Left renal pelvis (tissue), 4 donors: Measurements from ENCODE around the gene ABI2. TPM values are rescaled to one million over a fixed set of nuclear protein-coding genes. Genes with fewer than 3 reads are reported as not detected.
"Not testable (repeated sequence)": the region's sequence is repeated elsewhere in the genome, so short reads cannot be mapped to it uniquely, and the experiment has no call there.

Experiments
- DNase-seq, 4 donors: peaks; one replicate each; pipeline ENCODE4 v3.0.0-alpha.2; 2013; ENCODE audit warnings: low read depth in 4 of 4, low spot score in 3 of 4
- polyA plus RNA-seq, 4 donors: library from polyadenylated mRNA; unstranded; fragments of 120-200 nt; gene quantifications; one replicate each; pipeline ENCODE4 v1.2.1, GENCODE V29; 2013; ENCODE audit not compliant: insufficient read length in 4 of 4

The ABI2 gene
- 100 to 1,000 TPM in 1 of 4 donors, 10 to 100 TPM in 3; 82.0 to 100 (median 88.5) TPM for polyA plus RNA-seq

DNA sequence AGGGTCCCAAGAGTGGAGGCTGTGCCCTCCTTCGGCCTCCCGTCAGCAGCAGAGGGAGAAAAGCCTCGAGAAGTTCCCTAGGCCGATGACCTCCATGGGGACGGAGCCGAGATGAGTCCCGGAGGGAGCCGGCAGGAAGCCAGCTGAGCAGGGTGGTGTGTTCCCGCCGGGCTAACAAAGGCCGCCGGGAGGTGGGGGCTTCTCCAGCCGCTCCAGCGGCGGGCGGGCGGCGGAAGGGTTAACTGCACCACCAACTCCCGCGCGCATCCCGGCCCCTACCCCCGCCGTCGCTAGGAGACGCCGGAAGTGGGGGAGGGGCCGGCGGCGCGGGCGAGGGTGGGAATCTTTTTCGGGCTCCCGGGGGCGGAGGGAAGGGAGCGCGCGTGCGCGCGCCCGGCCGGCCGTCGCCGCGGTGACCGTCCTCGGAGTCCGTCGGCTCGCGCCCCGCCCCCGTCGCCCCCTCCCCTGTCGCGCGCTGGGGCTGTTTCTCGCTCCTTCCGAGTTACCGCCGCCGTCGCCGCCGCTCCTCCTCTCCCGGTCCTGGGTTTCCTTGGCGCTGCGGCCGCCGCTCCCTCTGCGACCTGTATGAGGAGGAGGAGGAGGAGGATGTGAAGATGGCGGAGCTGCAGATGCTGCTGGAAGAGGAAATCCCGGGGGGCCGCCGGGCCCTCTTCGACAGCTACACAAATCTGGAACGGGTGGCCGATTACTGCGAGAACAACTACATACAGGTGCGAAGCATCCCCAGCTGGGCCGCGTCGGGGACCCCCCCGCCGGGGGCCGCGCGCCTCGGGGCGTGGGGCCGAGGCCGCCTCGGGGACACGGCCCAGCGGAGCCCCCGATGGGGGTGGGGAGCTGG is at the start of gene ABI2:
Gene ABI2 (plus strand): TSS at position 494 of the 859 bp plus-strand sequence. CDS start 121 bp downstream, at position 615.
- peak; percentile 80 to 89 (median 86) for DNase-seq

DNA sequence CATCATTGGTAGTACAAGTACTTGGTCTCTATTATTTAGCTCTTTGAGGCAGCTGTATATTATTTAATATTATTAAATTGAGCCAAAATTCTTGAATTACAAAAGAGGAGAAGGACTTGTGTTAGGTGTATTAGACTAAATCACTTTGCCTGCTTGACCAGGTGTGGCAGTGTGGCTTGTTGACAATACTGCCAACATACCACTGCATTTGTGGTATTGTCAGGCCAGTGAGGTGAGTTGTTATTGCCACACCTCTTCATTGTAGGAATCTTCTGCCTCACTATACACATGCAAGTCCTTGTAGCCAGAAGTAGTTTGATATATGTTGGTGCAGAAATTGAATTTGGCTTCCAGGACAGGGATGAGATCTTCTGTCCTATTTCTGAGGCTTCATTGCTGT is 48.9 kb upstream of the ABI2 start:
- DNase-seq = no peak

DNA sequence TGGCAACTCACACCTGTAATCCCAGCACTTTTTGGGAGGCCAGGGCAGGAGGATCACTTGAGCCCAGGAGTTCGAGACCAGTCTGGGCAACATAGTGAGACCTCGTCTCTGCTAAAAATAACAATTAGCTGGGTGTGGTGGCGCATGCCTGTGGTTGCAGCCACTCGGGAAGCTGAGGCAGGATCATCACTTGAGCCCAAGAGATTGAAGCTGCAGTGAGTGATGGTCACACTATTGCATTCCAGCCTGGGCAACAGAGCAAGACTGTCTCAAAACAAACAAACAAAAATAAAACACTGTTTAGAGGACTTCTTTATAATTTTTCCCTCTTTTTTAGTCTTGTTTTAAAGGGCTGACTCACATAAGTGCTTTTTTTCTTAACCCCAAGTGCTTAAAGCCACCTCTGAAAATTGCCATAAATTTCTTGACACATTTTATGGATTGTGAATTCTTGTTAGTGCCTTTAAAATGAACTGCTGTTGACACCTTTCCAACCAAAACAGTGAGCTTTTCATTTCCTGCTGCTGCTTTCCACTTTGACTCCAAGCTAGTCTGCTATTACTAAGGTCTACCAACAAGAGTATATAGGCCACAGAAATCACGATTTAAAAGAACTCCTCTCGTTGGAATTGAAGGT is 47.6 kb upstream of the ABI2 start:
- DNase-seq = peak; percentile 39 to 59 (median 51)

GRCh38 chr2:203282101-203282500 is 46.1 kb upstream of the ABI2 start:
- no peak for DNase-seq

- no peak for DNase-seq
Measured at GRCh38 chr2:203286532-203286931, 41.7 kb upstream of the ABI2 start.

DNA sequence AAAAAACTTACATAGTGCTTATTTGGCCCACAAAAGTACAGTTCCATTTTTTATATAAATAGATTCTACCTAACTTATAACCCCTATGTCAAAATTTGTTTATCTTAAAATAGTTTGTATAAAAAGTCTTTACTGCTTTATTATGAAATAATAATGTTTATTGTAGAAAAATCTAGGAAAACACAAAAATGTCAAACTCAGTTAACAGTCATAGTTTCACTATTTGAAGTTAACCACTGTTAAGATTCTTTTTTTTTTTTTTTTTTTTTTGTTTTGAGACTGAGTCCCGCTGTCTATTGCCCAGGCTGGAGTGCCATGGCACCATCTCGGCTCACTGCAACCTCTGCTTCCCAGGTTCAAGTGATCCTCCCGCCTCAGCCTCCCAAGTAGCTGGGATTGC is 26.5 kb upstream of the ABI2 start:
- no peak for DNase-seq

GRCh38 chr2:203302586-203302985 is 25.6 kb upstream of the ABI2 start:
- DNase-seq = not testable (repeated sequence)

- no peak for DNase-seq
Measured at GRCh38 chr2:203310688-203311436, 17.3 kb upstream of the ABI2 start.

DNA sequence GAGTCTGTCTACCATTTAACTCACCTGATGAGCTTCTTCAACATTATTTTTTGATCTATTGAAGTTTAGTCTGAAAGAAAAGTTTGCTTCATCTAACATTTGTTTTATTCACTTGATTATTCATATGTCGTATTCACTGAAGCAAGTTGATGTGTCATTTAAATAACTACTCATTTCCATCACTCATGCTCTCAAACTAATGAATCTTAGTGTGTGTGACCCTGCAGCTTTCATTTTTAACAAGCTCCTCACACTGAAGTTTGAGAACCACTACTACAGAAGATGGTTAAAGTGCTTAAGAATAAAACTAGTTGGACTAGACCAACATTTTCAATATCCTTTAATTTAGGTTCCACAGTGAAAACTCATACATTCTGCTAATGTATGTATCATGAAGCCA is 1.8 kb upstream of the ABI2 start:
- no peak for DNase-seq

- no peak for DNase-seq
Measured at GRCh38 chr2:203327582-203327900, 653 bp upstream of the ABI2 start.

DNA sequence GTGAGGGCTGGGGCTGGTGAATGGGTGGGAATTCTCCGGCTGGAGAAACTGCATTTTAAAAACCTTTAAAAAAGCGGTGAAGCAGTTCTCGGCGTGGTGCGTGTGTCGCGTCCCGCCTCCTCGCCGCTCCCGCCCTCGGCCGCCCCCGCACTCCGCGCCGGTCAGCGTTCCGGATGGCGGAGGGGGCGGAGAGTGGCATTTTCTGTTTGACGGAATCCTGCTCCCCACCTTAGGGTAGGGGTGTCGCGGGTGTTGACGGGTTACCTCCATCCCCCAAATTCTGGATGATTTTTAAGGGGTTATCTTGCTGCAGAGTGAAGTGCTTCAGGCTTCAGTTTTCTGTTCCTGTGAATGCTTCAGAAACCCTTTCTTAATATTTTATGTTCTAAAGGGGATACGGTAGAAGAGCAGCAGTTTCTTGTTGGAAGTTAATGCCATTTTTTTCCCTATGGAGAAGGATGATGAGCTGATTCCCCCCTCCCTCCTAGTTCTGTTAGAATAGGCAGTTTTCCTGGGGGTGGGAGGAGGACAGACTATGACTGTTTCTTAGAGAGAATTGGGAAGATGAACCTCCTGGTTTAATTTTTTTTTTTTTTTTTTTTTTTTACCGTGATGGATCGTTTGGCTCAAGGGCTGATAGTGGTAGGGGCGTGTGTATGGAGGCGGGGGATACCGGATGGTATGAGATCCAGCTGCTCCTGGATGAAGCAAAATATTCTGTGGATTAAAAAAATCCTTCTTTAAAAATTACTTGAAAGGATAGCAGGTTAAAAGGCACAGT is 756 bp downstream of the ABI2 start:
- DNase-seq = peak; percentile 33 to 52 (median 45)

GRCh38 chr2:203330434-203330833 is 2.2 kb downstream of the ABI2 start:
- no peak for DNase-seq

DNA sequence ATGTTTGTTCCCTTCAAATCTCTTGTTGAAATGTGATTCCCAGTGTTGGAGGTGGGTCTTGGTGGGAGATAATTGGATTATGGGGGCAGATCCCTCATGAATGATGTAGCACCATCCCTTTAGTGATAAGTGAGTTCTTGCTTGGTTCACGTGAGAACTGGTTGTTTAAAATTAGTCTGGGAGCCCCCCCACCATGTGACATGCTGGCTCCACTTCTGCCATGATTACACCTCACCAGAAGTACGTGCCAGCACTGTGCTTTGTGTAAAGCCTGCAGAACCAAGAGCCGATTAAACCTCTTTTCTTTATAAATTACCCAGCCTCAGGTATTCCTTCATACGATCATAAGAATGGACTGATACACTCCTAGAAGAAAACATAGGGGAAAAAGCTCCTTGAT is 10.1 kb downstream of the ABI2 start:
- no peak for DNase-seq

- no peak for DNase-seq
Measured at GRCh38 chr2:203340791-203341487, 12.7 kb downstream of the ABI2 start.

DNA sequence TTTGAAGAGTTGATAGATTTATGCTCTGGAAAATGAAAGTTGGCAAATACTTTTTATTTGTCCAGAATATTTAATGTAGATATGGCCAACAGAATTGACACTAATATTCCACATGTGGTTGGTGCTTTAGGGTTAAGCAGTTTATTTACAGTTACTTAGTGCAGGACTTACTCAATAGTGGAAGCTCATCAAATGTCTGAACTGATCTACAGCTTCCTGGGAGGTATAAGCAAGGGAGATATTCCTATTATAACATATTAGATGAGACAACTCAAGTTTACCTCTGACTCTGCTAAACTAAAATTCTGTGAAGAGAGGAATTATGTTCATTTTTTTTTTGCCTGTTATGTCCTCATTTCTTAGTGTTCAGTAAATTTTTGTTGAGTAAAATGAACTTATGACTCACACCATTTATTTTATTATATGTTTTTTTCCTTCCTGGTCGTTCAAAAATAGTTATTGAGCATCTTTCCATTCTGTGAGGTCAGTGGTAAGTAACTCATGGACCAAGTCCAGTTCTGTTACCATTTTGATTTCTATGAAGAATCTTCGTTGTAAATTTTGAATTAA is 13.6 kb downstream of the ABI2 start:
- DNase-seq = no peak

DNA sequence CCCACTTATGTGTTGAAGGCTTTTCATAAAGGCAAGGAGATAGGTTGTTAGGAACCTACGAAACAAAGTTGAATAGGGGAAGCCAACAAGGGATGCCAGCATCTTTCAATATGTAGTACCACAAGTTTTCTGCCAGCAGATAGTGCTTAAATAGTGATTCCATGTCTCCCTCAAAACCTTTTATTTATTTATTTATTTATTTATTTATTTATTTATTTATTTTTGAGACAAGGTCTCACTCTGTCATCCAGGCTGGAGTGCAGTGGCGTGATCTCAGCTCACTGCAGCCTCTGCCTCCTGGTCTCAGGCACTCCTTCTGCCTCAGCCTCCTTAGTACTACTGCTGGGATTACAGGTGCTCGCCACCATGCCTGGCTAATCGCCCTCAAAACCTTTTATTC is 14.2 kb downstream of the ABI2 start:
- DNase-seq = not testable (repeated sequence)

GRCh38 chr2:203344667-203345066 is 16.5 kb downstream of the ABI2 start:
- no peak for DNase-seq

GRCh38 chr2:203346612-203347011 is 18.4 kb downstream of the ABI2 start:
- no peak for DNase-seq

GRCh38 chr2:203347375-203347774 is 19.2 kb downstream of the ABI2 start:
- DNase-seq = no peak
